HG03432 (cell line): Measurements from ENCODE around the gene UBAP1L.

Experiments used
- ATAC-seq: cut with Tn5 transposase; IDR thresholded peaks from one replicate; pipeline ENCODE4 v1.9.1; 2021; ENCODE audit warnings: mild to moderate bottlenecking, moderate library complexity; ENCODE audit not compliant: unreplicated experiment

The UBAP1L gene

DNA sequence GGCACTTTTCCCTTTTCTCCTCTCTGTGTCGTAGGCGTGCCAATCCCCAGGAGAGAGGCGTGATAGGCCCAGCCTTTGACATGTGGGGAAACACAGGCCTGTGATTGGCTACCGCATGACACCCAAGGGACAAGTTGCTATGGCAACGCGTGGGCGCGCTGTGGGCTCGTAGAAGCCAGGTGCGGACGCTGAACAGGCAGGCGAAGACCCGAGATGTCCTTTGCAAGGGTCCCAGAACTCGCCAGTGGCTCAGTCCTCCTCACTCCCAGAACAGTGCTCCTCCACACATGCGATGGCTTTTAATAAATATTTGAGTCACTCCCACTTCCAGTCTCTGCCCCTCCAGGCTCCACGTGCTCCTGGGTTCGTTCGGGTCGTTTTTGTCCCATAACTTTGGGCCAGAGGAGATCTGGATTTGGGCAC, 65.6 kb downstream of the UBAP1L start:
- peak; percentile 89 for ATAC-seq

DNA sequence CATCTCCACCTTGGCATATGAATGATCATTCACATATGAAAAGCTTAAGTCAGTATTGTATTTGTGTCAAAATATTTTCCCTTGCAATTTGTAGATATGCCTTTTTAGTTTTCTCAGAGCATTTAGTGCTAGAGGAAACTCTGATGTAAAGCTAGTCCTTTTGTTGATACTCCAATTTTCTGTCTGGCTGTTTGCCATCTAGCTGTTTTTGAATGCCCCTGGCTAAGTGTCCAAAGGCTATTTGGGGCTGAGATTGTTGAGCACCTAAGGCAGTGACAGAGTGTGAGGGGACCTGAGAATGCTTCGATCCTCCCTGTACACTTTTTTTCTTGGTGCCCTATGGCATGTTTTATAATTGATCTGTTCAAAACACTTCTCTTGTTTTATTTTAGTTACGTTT, 66.8 kb downstream of the UBAP1L start:
- no peak for ATAC-seq

DNA sequence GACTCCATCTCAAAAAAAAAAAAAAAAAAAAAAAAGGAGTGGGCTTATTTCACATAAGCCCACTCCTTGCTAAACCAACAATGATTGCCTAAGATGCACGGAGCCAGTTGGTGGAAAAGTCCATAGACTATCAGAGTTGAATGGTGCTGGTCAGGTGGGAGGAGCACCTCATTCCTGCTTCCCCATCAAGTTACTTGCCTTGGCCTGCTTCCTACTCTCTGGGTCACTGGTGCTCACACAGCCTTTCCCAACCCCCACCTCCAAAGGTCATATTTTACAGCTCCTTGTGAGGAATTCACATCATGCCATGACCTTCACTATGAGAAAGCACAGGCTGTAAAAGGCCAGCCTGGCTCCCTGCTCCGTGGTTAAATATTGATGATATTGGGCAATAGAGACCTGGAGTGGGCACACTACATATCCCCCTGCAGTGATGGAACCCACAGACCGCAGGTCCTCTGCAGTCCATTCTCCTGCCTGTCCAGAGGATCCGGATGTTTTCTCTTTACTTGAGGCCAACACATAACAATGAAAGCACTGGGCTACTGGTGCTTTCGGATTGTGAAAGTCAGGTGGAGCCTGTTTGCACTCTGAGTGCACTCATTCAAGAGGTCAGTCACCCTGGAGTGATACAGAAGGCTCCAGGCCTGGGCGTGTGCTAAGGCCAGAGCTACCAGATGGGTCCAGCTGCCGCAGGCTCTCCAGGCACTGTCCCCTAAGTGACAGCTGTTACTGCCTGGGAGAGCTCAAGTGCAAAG, 70.1 kb downstream of the UBAP1L start, which contains the start of gene SLC51B:
Gene SLC51B (plus strand): TSS at position 664 of the 758 bp plus-strand sequence. CDS start 4,618 bp downstream, outside the sequence.
- ATAC-seq: no peak

DNA sequence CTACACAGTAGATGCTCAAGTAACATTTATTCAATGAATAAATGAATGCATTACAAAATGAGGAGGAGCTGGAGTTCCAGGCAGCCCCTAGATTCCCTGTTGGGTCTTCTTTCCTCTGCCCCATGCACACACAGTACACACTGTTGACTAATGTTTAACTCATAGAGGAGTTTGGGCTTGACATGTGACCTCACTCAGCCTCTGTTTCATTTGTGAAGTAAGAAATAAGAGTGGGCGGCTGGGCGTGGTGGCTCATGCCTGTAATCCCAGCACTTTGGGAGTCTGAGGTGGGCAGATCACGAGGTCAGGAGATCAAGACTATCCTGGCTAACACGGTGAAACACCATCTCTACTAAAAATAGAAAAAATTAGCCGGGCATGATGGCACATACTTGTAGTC, 70.8 kb downstream of the UBAP1L start:
- ATAC-seq: peak; percentile 55

GRCh38 chr15:65042776-65043327, 72.1 kb downstream of the UBAP1L start:
- no peak for ATAC-seq
